GM12878 (cell line): ENCODE measurements around the gene IQGAP3. TPM values are rescaled to one million over a fixed set of nuclear protein-coding genes. Genes with fewer than 3 reads are reported as not detected.

ENCODE experiments used
- ATF7 ChIP-seq: fragments of 450-650 bp; IDR thresholded peaks from 2 replicates; pipeline ENCODE4 v1.6.1; 2016; ENCODE audit warnings: low read depth, mild to moderate bottlenecking
- CEBPB ChIP-seq, 2 experiments: fragments of 150-350 bp in 1 of 2; IDR thresholded peaks; 2 replicates each; pipeline ENCODE4 v1.6.1; 2012 to 2014; ENCODE audit warnings: low read depth in 2 of 2, low read length in 2 of 2, borderline replicate concordance in 1 of 2, inconsistent platforms in 1 of 2
- CEBPZ ChIP-seq: fragments of 150-350 bp; IDR thresholded peaks from 2 replicates; pipeline ENCODE4 v1.6.1; 2016; ENCODE audit warnings: low read depth, low read length
- EED ChIP-seq: sonication (generic); IDR thresholded peaks from 2 replicates; pipeline ENCODE4 v1.6.1; 2016; ENCODE audit warnings: antibody characterized with exemption, low read depth
- EZH2 ChIP-seq: IDR thresholded peaks from 2 replicates; pipeline ENCODE4 v1.6.1; 2012; ENCODE audit warnings: low read depth, mild to moderate bottlenecking, control low read depth, inconsistent platforms, low read length, borderline replicate concordance; ENCODE audit not compliant: control insufficient read depth
- FOXK2 ChIP-seq: fragments of 450-650 bp; IDR thresholded peaks from 2 replicates; pipeline ENCODE4 v1.6.1; 2017; ENCODE audit warnings: mild to moderate bottlenecking, moderate library complexity
- MTA2 ChIP-seq: fragments of 450-650 bp; IDR thresholded peaks from 2 replicates; pipeline ENCODE4 v1.6.1; 2016; ENCODE audit warnings: low read depth, mild to moderate bottlenecking, moderate library complexity
- NRF1 ChIP-seq: conservative IDR thresholded peaks from 2 replicates; pipeline ENCODE4 v1.6.1; 2011; ENCODE audit warnings: mild to moderate bottlenecking, low read depth, low read length, improper control_type of control experiment
- POU2F2 ChIP-seq: IDR thresholded peaks from 3 replicates; pipeline ENCODE4 v1.6.1; 2011; ENCODE audit warnings: low read depth, mild to moderate bottlenecking, low read length, borderline replicate concordance
- RFX5 ChIP-seq: IDR thresholded peaks from 2 replicates; pipeline ENCODE4 v1.6.1; 2011; ENCODE audit warnings: low read depth, low read length, improper control_type of control experiment
- SUPT20H ChIP-seq: IDR thresholded peaks from 2 replicates; pipeline ENCODE4 v1.6.1; 2011; ENCODE audit warnings: low read depth, mild to moderate bottlenecking, low read length, moderate library complexity, borderline replicate concordance; ENCODE audit not compliant: control insufficient read depth
- YBX1 ChIP-seq: fragments of 450-650 bp; IDR thresholded peaks from 2 replicates; pipeline ENCODE4 v1.6.1; 2016; ENCODE audit warnings: antibody characterized with exemption
- polyA plus RNA-seq, 11 experiments: library from polyadenylated mRNA; depleted of rRNA in 4 of 11; unstranded in 6 of 11; stranded (reverse) in 5 of 11; fragments of >200 nt; fragmentation: Nextera tagmentation in 4 of 11; fragmentation: Illumina TruSeq in 1 of 11; extraction: Ambion mirVana in 4 of 11; extraction: Trizol in 1 of 11; gene quantifications; 1 replicate in 1 of 11; 2 replicates in 10 of 11; pipeline versions ENCODE4 v1.2.1 to v1.2.3, GENCODE V29; 2011 to 2016; ENCODE audit warnings: inconsistent platforms in 2 of 11, missing spikeins in 2 of 11, low read depth in 1 of 11
- total RNA-seq, 4 experiments: library from RNA; depleted of rRNA in 3 of 4; stranded (reverse); fragments of >200 nt in 3 of 4; fragmentation: Illumina TruSeq in 1 of 4; extraction: Trizol in 1 of 4; gene quantifications; 2 replicates each; pipeline versions ENCODE4 v1.2.1 to v1.2.3, GENCODE V29; 2013 to 2021
- TF ChIP-seq, protein P1 (sequence below): IDR thresholded peaks from 2 replicates; pipeline ENCODE4 v1.6.1; 2012; ENCODE audit warnings: improper control_type of control experiment, low read depth, low read length; ENCODE audit not compliant: insufficient replicate concordance
- TF ChIP-seq, protein P2 (sequence below): fragments of 450-650 bp; IDR thresholded peaks from 2 replicates; pipeline ENCODE4 v1.6.1; 2016; ENCODE audit warnings: mild to moderate bottlenecking
- TF ChIP-seq, protein P3 (sequence below): IDR thresholded peaks from 2 replicates; pipeline ENCODE4 v1.6.1; 2012; ENCODE audit warnings: low read length, inconsistent platforms

IQGAP3 gene
- total and polyA plus RNA-seq, 10 of the 15 experiments (the other 5 are each of a cell fraction or from before 2014, with no cell fraction given): 1.1 to 10.7 (median 7.9) TPM

DNA sequence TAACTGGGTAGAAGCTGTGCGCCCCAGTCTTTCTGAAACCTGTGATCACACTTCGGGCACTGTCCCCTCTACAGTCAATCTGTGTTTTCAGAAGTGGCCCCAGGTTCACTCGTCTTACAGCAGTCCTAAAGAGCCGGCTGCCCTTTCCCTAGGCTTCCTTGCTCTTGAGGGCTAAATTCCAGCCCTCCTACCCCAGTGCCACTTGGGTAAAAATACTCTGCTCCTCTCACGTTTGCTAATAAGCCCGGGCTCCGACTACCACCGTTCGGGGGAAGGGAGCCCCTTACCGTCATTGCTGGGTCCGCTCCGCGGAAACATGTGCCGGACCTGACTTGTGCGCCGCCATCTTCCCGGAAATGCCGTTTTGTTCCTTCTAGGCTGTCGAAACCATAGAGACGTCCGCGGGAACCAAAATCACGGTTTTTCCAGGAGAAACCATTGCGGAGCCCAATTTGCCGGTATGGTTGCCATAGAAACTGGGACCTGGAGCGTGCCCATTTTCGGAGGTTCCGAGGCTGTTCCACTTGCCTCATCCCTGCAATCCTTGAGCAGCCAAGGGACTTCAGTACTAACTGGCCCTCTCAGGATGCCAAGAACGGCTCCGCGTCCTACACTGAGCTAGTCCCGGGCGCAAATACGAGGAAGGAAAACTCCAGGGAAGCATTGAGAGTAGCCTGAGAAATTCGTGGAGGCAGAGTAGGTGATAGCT lies 28.9 kb upstream of the IQGAP3 start, which contains the start of gene GPATCH4 (continued):
- TF ChIP-seq CEBPZ (no peak), ATF7 (peak; percentile 34; the same call in 1 of the 2 replicates), SUPT20H (no peak), NRF1 (no peak), YBX1 (no peak), RFX5 (no peak), EZH2 (no peak), EED (peak; percentile 38; the same call in 1 of the 2 replicates), MTA2 (no peak), CEBPB (IDR thresholded peaks at IDR 0.05; ENCODE audit: borderline replicate concordance in 1 of 2, low read depth in 2 of 2, low read length in 2 of 2) (no peak), FOXK2 (no peak), POU2F2 (peak; percentile 74; the same call in 2 of the 3 replicates)
- TF ChIP-seq, protein P1, sequence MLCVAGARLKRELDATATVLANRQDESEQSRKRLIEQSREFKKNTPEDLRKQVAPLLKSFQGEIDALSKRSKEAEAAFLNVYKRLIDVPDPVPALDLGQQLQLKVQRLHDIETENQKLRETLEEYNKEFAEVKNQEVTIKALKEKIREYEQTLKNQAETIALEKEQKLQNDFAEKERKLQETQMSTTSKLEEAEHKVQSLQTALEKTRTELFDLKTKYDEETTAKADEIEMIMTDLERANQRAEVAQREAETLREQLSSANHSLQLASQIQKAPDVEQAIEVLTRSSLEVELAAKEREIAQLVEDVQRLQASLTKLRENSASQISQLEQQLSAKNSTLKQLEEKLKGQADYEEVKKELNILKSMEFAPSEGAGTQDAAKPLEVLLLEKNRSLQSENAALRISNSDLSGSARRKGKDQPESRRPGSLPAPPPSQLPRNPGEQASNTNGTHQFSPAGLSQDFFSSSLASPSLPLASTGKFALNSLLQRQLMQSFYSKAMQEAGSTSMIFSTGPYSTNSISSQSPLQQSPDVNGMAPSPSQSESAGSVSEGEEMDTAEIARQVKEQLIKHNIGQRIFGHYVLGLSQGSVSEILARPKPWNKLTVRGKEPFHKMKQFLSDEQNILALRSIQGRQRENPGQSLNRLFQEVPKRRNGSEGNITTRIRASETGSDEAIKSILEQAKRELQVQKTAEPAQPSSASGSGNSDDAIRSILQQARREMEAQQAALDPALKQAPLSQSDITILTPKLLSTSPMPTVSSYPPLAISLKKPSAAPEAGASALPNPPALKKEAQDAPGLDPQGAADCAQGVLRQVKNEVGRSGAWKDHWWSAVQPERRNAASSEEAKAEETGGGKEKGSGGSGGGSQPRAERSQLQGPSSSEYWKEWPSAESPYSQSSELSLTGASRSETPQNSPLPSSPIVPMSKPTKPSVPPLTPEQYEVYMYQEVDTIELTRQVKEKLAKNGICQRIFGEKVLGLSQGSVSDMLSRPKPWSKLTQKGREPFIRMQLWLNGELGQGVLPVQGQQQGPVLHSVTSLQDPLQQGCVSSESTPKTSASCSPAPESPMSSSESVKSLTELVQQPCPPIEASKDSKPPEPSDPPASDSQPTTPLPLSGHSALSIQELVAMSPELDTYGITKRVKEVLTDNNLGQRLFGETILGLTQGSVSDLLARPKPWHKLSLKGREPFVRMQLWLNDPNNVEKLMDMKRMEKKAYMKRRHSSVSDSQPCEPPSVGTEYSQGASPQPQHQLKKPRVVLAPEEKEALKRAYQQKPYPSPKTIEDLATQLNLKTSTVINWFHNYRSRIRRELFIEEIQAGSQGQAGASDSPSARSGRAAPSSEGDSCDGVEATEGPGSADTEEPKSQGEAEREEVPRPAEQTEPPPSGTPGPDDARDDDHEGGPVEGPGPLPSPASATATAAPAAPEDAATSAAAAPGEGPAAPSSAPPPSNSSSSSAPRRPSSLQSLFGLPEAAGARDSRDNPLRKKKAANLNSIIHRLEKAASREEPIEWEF: no peak
- TF ChIP-seq, protein P2, sequence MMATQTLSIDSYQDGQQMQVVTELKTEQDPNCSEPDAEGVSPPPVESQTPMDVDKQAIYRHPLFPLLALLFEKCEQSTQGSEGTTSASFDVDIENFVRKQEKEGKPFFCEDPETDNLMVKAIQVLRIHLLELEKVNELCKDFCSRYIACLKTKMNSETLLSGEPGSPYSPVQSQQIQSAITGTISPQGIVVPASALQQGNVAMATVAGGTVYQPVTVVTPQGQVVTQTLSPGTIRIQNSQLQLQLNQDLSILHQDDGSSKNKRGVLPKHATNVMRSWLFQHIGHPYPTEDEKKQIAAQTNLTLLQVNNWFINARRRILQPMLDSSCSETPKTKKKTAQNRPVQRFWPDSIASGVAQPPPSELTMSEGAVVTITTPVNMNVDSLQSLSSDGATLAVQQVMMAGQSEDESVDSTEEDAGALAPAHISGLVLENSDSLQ: no peak
- TF ChIP-seq, protein P3, sequence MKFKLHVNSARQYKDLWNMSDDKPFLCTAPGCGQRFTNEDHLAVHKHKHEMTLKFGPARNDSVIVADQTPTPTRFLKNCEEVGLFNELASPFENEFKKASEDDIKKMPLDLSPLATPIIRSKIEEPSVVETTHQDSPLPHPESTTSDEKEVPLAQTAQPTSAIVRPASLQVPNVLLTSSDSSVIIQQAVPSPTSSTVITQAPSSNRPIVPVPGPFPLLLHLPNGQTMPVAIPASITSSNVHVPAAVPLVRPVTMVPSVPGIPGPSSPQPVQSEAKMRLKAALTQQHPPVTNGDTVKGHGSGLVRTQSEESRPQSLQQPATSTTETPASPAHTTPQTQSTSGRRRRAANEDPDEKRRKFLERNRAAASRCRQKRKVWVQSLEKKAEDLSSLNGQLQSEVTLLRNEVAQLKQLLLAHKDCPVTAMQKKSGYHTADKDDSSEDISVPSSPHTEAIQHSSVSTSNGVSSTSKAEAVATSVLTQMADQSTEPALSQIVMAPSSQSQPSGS: no peak
